ENCODE results near the gene DLL4. TPM values are rescaled to one million over a fixed set of nuclear protein-coding genes. Genes with fewer than 3 reads are reported as not detected.

DLL4 gene
- total RNA-seq, 1 donor from 2014 or later = not detected

GRCh38 chr15:40940296-40940801 lies 11.2 kb downstream of the DLL4 start:
- intact Hi-C loops (cut with micrococcal nuclease) = loop anchor here (5.0 kb wide), 1 partner anchor 38 kb away; no protein-coding TSS in a partner anchor

DNA sequence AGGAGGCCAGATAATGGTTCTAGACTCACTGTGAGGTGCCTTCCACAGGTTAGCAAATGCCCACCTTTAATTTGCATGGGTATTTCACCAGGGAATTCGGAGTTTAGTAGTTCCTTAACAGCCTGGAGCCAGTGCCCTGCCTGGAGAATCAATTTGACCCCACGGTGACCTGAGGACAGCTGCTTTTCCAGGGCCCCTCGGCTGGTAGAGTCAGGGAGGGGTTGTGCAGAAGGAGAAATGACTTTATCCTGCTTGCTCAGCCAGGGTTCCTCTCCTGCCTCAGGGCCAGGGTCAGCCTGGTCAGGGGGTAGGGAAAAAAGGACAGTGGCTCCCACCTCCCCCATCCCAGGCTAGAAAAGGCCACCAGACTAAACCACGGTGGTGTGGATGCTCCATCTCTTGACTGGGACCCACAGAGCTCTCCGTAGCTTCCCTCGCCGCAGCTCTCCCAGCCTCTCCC lies 12.0 kb downstream of the DLL4 start:
- intact Hi-C loops (cut with micrococcal nuclease) = loop anchor here (5.0 kb wide), 1 partner anchor 39 kb away; no protein-coding TSS in a partner anchor

- intact Hi-C loops (cut with micrococcal nuclease) = loop anchor here (1.0 to 5.0 kb wide), 2 partner anchors 12 to 39 kb away; partner anchors contain the start of gene CHAC1
Measured at GRCh38 chr15:40941528-40942336, 12.6 kb downstream of the DLL4 start.

- intact Hi-C loops (cut with micrococcal nuclease) = loop anchor here (1.0 to 5.0 kb wide), 2 partner anchors 11 to 40 kb away; partner anchors contain the start of gene CHAC1
Measured at GRCh38 chr15:40942337-40942854, 13.3 kb downstream of the DLL4 start.

DNA sequence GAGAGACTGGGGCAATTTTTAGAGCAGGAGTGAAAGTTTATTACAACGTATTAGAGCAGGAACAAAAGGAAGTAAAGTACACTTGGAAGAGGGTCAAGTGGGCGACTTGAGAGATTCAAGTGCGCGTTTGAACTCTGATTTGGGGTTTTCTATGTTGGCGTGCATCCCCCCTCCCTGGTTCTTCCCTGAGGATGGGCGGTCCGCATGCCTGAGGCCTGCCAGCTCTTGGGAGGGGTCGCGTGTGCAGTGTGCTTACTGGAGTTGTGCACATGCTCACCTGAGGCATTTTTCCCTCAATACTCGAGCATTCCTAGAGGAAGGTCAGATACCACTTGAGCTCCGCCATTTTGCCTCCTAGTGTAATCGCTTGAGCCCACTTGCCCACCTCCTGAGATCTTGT lies 13.7 kb downstream of the DLL4 start:
- intact Hi-C loops (cut with micrococcal nuclease) = loop anchor here (1.0 to 5.0 kb wide), 2 partner anchors 10 to 41 kb away; partner anchors contain the start of gene CHAC1

DNA sequence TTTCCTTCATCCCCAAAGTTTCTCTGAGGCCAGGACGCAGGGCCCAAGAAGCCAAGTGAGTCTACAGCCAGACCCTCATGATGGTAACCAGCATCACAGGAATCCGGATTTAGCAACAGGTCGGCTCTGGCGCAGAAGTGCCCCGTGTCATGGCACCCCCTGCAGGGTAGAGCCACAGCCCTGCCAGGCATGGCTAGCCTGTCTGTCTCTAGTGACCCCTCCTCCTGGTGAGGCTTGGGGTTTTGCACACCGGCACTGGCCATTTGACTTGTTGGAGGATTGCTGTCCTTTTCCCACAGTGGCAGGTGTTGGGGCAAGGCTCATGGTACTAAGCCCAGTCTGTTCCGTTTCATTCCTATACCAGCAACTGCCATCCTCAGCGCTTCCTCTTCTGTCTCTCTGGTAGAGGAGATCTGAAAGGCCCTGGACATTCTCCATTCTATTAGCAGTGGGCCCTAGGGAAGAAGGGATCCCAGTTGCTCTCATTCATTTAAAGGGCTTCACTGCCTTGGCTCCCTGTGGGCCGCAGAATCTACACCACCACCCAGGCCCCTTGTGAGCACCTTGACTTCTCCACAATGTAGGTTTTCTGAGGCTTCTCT lies 14.7 kb downstream of the DLL4 start:
- intact Hi-C loops (cut with micrococcal nuclease) = loop anchor here (5.0 kb wide), 1 partner anchor 42 kb away; no protein-coding TSS in a partner anchor

GRCh38 chr15:40944510-40945296 lies 15.6 kb downstream of the DLL4 start:
- intact Hi-C loops (cut with micrococcal nuclease) = loop anchor here (5.0 kb wide), 1 partner anchor 42 kb away; no protein-coding TSS in a partner anchor

- intact Hi-C loops (cut with micrococcal nuclease) = no loop called here
Measured at GRCh38 chr15:40948706-40949473, 19.8 kb downstream of the DLL4 start.

GRCh38 chr15:40949756-40950207 lies 20.6 kb downstream of the DLL4 start:
- intact Hi-C loops (cut with micrococcal nuclease) = loop anchor here (5.0 kb wide), 3 partner anchors 187 to 1023 kb away; partner anchors contain the start of genes EHD4, GCHFR and ITPKA

DNA sequence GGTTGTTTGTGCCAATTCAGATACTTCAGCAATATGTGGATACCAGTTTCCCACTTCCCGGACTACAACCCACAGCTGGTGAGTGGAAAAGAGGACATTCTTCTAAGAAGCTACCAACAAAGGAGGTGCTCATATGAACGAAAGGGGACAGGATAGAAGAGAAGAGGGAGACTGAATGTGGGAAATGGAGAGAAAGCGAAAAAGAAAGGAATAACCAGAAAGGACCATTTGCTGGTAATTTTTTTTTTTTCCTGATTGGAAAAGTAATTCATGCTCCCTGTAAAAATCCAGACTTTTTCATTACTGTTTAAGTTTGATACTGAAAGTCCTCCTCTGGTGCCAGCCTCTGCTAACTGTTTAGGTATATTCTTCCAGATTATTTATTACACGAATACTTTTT lies 22.6 kb downstream of the DLL4 start:
- intact Hi-C loops (cut with micrococcal nuclease) = loop anchor here (2.0 to 5.0 kb wide), 8 partner anchors 45 to 1021 kb away; partner anchors contain the start of genes CCDC32, EHD4, GCHFR and ITPKA

GRCh38 chr15:40952301-40952900 lies 23.3 kb downstream of the DLL4 start:
- intact Hi-C loops (cut with micrococcal nuclease) = loop anchor here (2.0 to 5.0 kb wide), 8 partner anchors 46 to 1020 kb away; partner anchors contain the start of genes CCDC32, EHD4, GCHFR and ITPKA

DNA sequence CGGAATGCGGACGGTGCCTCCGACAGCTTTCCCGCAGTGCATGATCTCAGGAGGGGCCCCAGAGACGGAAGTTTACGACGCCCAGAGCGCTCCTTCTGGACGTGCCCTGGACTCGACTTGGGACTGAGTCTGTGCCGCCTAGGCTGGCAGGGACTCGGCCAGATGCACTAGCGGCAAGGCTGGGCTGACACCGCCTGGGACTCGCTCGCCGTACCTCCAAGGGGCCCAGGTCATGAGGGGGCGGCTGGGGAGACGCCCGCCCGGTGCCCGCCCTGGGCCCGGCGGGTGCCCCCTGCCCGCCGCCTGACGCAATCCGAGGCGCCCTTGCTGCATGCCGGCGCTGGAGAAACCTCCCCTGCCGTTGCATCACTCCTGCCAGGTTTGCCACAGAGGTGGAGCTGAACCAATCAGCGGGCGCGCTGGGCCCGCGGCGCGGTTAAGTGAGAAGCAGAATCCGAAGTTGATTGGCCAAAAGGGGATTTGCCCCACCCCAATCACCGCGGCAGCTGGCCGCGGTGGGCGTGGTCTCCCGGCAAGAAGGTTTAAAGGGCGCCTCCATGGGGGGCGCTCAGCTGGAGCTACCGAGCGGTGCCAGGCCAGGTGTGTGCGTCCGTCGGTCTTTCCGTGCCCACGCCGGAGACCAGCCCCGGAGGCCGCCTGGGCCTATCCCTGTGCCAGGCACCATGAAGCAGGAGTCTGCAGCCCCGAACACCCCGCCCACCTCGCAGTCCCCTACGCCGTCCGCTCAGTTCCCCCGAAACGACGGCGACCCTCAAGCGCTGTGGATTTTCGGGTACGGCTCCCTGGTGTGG lies 24.0 kb downstream of the DLL4 start, which contains the start of gene CHAC1:
TSS of gene CHAC1 (plus strand) at position 571 of the 812 bp plus-strand sequence. CDS start at position 684, 113 bp downstream.
- intact Hi-C loops (cut with micrococcal nuclease) = loop anchor here (1.0 to 5.0 kb wide), 14 partner anchors 11 to 1019 kb away; partner anchors contain the start of genes CCDC32, CHP1, DLL4 and EHD4

GRCh38 chr15:40953713-40954074 lies 24.6 kb downstream of the DLL4 start:
- intact Hi-C loops (cut with micrococcal nuclease) = loop anchor here (1.0 to 5.0 kb wide), 14 partner anchors 11 to 1019 kb away; partner anchors contain the start of genes CCDC32, CHP1, DLL4 and EHD4

DNA sequence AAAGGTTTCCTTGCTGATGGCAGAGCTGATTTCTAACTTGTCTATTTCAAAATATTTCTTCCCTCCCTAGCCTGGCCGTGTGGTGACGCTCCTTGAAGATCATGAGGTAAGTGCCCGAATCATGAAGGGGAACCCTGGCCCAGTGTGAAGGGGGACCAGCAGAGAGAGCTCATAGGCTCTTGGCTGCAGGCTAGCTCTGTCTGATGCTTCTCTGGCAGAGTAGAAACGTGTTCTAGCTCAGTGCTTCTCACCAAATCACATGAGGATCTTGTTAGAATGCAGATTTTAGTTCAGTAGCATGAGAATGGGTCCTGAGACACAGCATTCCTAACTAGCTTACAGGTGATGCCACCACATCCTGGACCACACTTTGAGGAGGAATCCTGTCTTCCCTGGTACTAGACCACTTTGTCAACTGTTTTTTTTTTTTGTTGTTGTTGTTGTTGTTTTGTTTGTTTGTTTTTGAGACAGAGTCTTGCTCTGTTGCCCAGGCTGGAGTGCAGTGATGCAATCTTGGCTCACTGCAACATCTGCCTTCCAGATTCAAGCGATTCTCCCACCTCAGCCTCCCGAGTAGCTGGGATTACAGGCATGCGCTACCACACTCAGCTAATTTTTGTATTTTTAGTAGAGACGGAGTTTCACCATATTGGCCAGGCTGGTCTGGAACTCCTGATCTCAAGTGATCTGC lies 25.2 kb downstream of the DLL4 start:
- intact Hi-C loops (cut with micrococcal nuclease) = loop anchor here (5.0 kb wide), 3 partner anchors 192 to 1018 kb away; partner anchors contain the start of genes EHD4, GCHFR and ITPKA

DNA sequence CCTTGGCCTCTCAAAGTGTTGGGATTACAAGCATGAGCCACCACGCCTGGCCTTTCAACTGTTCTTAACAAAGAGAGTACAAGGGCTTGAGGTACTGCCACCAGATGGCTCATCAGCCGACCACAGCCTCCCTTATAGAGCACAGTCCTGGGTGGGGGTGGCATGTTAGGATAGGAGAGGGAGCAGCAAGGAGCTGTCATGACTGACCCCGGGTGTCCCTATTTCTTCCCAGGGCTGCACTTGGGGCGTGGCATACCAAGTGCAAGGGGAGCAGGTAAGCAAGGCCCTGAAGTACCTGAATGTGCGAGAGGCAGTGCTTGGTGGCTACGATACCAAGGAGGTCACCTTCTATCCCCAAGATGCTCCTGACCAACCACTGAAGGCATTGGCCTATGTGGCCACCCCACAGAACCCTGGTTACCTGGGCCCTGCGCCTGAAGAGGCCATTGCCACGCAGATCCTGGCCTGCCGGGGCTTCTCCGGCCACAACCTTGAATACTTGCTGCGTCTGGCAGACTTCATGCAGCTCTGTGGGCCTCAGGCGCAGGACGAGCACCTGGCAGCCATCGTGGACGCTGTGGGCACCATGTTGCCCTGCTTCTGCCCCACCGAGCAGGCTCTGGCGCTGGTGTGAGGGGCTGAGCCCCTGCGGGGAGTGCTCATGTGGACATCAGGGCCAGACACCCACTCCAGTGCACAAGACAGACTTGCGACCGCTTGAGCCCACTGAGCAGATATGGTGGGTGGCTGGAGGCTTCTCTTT lies 26.2 kb downstream of the DLL4 start:
- intact Hi-C loops (cut with micrococcal nuclease) = no loop called here

DNA sequence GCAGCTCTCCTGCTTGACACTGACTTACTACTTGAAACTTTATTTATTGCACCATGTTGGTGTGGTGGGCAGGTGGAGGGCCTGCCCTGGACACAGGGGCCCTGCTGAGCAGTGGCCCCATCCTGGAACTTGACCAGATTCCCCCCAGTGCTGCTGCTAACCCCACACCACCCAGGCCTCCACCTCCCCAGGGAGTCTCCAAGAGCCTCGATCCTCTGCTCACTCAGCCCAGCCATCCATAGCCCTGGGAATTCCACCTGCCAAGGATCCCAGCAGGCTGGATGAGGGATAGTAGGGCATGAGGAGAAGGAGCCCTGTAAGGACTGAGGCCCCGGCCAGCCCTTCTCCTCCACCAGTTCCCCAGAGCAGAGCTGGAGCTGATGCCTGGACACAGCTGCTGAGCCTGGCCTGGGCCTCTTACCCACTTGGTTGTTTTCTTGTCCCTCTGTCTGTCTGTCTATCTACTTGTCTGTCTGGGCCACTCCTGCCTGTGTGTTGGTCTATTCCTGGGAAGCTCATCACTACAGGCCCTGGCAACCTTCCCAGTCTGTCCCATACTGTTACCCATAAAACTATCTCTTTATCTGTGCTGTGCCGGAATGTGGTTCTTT lies 26.9 kb downstream of the DLL4 start:
- intact Hi-C loops (cut with micrococcal nuclease) = no loop called here

Measured in T-helper 1 cell treated with Interleukin-12 subunit alpha and Interleukin-12 subunit beta and Interleukin-4 antibody, amounts not matched to agents 30 ng/mL and 1 ng/mL, for 36 hours (primary cell).